Osteocyte (in vitro differentiated cells): ENCODE measurements around the gene REV1. TPM values are rescaled to one million over a fixed set of nuclear protein-coding genes. Genes with fewer than 3 reads are reported as not detected.
"Not testable (repeated sequence)": the region's sequence is repeated elsewhere in the genome, so short reads cannot be mapped to it uniquely, and the experiment has no call there.

ENCODE experiments used
- DNase-seq: peaks from one replicate; pipeline ENCODE4 v3.0.0; 2021; ENCODE audit warnings: mixed read lengths; ENCODE audit not compliant: unreplicated experiment; ENCODE audit errors: extremely low spot score
- H3K27ac Mint-ChIP-seq: one replicate; pipeline ENCODE4 v1.8.0; 2021; ENCODE audit warnings: mild to moderate bottlenecking, mixed read lengths; ENCODE audit not compliant: unreplicated experiment
- H3K27me3 Mint-ChIP-seq: one replicate; pipeline ENCODE4 v1.8.0; 2021; ENCODE audit warnings: mixed read lengths; ENCODE audit not compliant: unreplicated experiment
- H3K36me3 Mint-ChIP-seq: one replicate; pipeline ENCODE4 v1.8.0; 2021; ENCODE audit warnings: mixed read lengths; ENCODE audit not compliant: unreplicated experiment
- H3K4me1 Mint-ChIP-seq: one replicate; pipeline ENCODE4 v1.8.0; 2021; ENCODE audit warnings: mixed read lengths; ENCODE audit not compliant: unreplicated experiment
- H3K4me3 Mint-ChIP-seq: one replicate; pipeline ENCODE4 v1.8.0; 2021; ENCODE audit warnings: mild to moderate bottlenecking, moderate library complexity, mixed read lengths; ENCODE audit not compliant: unreplicated experiment
- H3K9me3 Mint-ChIP-seq: one replicate; pipeline ENCODE4 v1.8.0; 2021; ENCODE audit warnings: mixed read lengths; ENCODE audit not compliant: unreplicated experiment
- CTCF ChIP-seq: fragments of 200-600 bp; sonication (generic); IDR thresholded peaks from 2 replicates; pipeline ENCODE4 v1.5.0; 2021; ENCODE audit warnings: antibody characterized with exemption, mild to moderate bottlenecking, moderate library complexity
- total RNA-seq: library from RNA; stranded (reverse); gene quantifications from 2 replicates; pipeline ENCODE4 v1.2.1, GENCODE V29; 2021

REV1 gene
- total RNA-seq, 1 donor from 2014 or later: 32.5 TPM

- TF ChIP-seq CTCF: no peak
- Mint-ChIP-seq H3K27ac (no peak overlapping the region), H3K27me3 (no peaks in the 10 kb centered on the region), H3K9me3 (no peaks in the 10 kb centered on the region), H3K4me1 (peaks cover 24% of the 10 kb centered on the region), H3K4me3 (no peak overlapping the region), H3K36me3 (no peaks in the 10 kb centered on the region)
- DNase-seq: no peak
These were observed 11.2 kb downstream of the REV1 start for GRCh38 chr2:99478632-99479031.

GRCh38 chr2:99477054-99477453 is 12.8 kb downstream of the REV1 start:
- DNase-seq: no peak
- Mint-ChIP-seq H3K36me3 (no peaks in the 10 kb centered on the region), H3K4me1 (peaks cover 25% of the 10 kb centered on the region), H3K27me3 (no peaks in the 10 kb centered on the region), H3K27ac (no peak overlapping the region), H3K4me3 (no peak overlapping the region), H3K9me3 (no peaks in the 10 kb centered on the region)
- no peak for TF ChIP-seq CTCF

DNA sequence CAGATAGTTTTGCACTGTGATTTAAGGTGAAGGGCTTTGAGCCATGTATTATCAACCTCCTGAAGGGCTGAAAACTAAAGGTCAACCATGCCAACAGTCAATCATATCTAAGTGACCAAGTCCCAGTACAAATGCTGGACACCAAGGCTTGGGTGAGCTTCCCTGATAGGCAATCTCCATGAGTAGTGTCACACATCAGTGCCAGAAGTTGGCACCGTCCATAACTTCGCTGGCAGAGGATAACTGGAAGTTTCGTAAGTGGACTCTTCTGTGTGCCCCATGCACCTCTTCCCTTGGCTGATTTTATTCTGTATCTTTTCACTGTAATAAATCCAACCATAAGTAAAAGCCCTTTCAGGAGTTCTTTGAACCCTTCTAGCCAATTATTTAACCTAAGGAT is 13.2 kb downstream of the REV1 start:
- peaks cover 22% of the 10 kb centered on the region for H3K4me1 Mint-ChIP-seq
- no peak for DNase-seq
- no peak for TF ChIP-seq CTCF
- no peak overlapping the region for H3K4me3 Mint-ChIP-seq
- H3K27me3 Mint-ChIP-seq: no peaks in the 10 kb centered on the region
- no peaks in the 10 kb centered on the region for H3K9me3 Mint-ChIP-seq
- H3K36me3 Mint-ChIP-seq: no peaks in the 10 kb centered on the region
- no peak overlapping the region for H3K27ac Mint-ChIP-seq

- DNase-seq, H3K36me3 Mint-ChIP-seq, H3K4me3 Mint-ChIP-seq, H3K27me3 Mint-ChIP-seq, H3K9me3 Mint-ChIP-seq: not testable (repeated sequence)
- peak overlapping the region; percentile 1 for H3K27ac Mint-ChIP-seq
- peaks cover 18% of the 10 kb centered on the region for H3K4me1 Mint-ChIP-seq
These were observed 14.7 kb downstream of the REV1 start for GRCh38 chr2:99475095-99475494.

DNA sequence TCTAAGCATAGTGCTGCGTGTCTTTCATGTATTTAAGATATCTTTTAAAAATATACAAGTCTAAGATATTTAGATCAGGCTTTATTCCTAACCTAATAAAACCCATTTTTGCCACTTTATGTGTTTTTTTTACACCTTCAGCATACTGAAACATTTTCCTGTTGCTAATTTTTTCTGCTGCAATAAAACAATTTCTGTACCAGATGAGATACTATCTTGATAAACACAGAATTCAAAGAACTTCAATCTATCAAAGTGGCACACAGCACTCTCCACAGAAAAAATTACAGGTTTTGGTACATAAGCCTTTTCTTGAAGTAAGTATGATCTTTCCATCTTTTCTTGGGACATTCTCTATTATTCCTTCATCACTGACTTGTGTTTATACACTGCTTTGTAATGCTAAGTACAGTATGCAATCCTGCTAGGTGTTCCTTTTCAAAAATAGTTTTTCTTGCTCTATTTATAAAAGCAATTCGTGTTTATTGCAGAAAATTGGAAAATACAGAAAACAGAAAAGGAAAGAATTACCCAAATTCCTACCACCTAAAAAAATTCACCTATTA is 16.2 kb downstream of the REV1 start:
- no peak for TF ChIP-seq CTCF
- no peak for DNase-seq
- no peaks in the 10 kb centered on the region for H3K27me3 Mint-ChIP-seq
- no peaks in the 10 kb centered on the region for H3K9me3 Mint-ChIP-seq
- H3K4me3 Mint-ChIP-seq: no peak overlapping the region
- no peak overlapping the region for H3K27ac Mint-ChIP-seq
- H3K4me1 Mint-ChIP-seq: peaks cover 17% of the 10 kb centered on the region
- no peaks in the 10 kb centered on the region for H3K36me3 Mint-ChIP-seq

DNA sequence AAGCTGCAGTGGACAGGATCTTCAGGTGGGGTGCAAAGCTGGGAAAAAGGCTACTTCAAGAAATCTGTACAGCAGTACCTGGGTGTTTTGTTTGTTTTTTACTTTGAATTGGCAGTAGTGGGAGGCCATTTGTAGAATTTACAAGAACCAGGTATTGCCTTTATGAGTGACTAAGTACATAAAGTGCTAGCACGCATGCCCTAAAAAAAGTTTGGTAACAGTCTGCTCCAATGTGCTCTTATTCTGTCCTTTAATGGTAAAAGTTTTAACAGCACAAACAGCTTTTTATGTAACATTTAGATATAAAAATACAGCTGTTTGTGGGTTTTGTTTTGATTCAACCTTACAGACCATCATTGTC is 17.2 kb downstream of the REV1 start:
- Mint-ChIP-seq H3K27me3 (no peaks in the 10 kb centered on the region), H3K9me3 (no peaks in the 10 kb centered on the region), H3K4me1 (peaks cover 20% of the 10 kb centered on the region), H3K4me3 (no peak overlapping the region), H3K27ac (no peak overlapping the region), H3K36me3 (no peaks in the 10 kb centered on the region)
- DNase-seq: no peak
- no peak for TF ChIP-seq CTCF
